Stimulated activated CD4-positive, alpha-beta T cell treated with anti-CD3 and anti-CD28 coated beads, Interleukin-1b, Interleukin-23, amount 100 ng/mL, for 48 hours (primary cell): ENCODE data around the gene GABBR2.
A peak's percentile ranks its signal among the peaks of the same experiment; 100 is the strongest.
"Not testable (repeated sequence)": the region's sequence is repeated elsewhere in the genome, so short reads cannot be mapped to it uniquely, and the experiment has no call there.

Experiments
- DNase-seq: peaks from one replicate; pipeline ENCODE4 v3.0.0-alpha.2; 2020

The GABBR2 gene

GRCh38 chr9:98465799-98466198 lies 242.9 kb downstream of the GABBR2 start:
- DNase-seq = no peak

- not testable (repeated sequence) for DNase-seq
These were observed 244.5 kb downstream of the GABBR2 start for GRCh38 chr9:98464156-98464690.

- no peak for DNase-seq
These were observed 246.4 kb downstream of the GABBR2 start for GRCh38 chr9:98462310-98462709.

- no peak for DNase-seq
These were observed 248.0 kb downstream of the GABBR2 start for GRCh38 chr9:98460704-98461103.

- DNase-seq = no peak
These were observed 250.9 kb downstream of the GABBR2 start for GRCh38 chr9:98457726-98458370.

- no peak for DNase-seq
These were observed 252.6 kb downstream of the GABBR2 start for GRCh38 chr9:98456156-98456613.

GRCh38 chr9:98455256-98456155 lies 253.2 kb downstream of the GABBR2 start:
- DNase-seq = peak; percentile 4

GRCh38 chr9:98453589-98454311 lies 255.0 kb downstream of the GABBR2 start:
- no peak for DNase-seq

- no peak for DNase-seq
These were observed 257.2 kb downstream of the GABBR2 start for GRCh38 chr9:98451576-98451975.

- no peak for DNase-seq
These were observed 258.2 kb downstream of the GABBR2 start for GRCh38 chr9:98450496-98450895.

GRCh38 chr9:98449871-98450270 lies 258.9 kb downstream of the GABBR2 start:
- no peak for DNase-seq

- no peak for DNase-seq
These were observed 263.2 kb downstream of the GABBR2 start for GRCh38 chr9:98445576-98445975.

GRCh38 chr9:98444601-98445000 lies 264.1 kb downstream of the GABBR2 start:
- no peak for DNase-seq

- DNase-seq = no peak
These were observed 266.2 kb downstream of the GABBR2 start for GRCh38 chr9:98442541-98442940.

GRCh38 chr9:98442114-98442513 lies 266.6 kb downstream of the GABBR2 start:
- DNase-seq = no peak

- no peak for DNase-seq
These were observed 270.1 kb downstream of the GABBR2 start for GRCh38 chr9:98438666-98439065.

- DNase-seq = no peak
These were observed 271.2 kb downstream of the GABBR2 start for GRCh38 chr9:98437458-98438034.

GRCh38 chr9:98432960-98433359 lies 275.8 kb downstream of the GABBR2 start:
- DNase-seq = no peak

- no peak for DNase-seq
These were observed 276.6 kb downstream of the GABBR2 start for GRCh38 chr9:98432134-98432533.

GRCh38 chr9:98430535-98431292 lies 278.0 kb downstream of the GABBR2 start:
- DNase-seq = no peak

- DNase-seq = no peak
These were observed 279.1 kb downstream of the GABBR2 start for GRCh38 chr9:98429613-98430012.

GRCh38 chr9:98428454-98428853 lies 280.3 kb downstream of the GABBR2 start:
- no peak for DNase-seq
